Caco-2 (cell line): Measurements from ENCODE around the gene MTA1. TPM values are rescaled to one million over a fixed set of nuclear protein-coding genes. Genes with fewer than 3 reads are reported as not detected.

Source experiments
- BruUV-seq: library from RNA; stranded (reverse); fragments of 400-500 nt; replicated peaks from 2 replicates; lab custom pipeline; 2021; lab: Mats Ljungman, UMichigan
- CTCF ChIA-PET: fragments of 300-600 bp; sonication (Branson Sonifier 250); formaldehyde crosslinking; loops from one replicate; lab custom pipeline; 2022; ENCODE audit warnings: antibody characterized with exemption; lab: Charles Lee
- POLR2A ChIA-PET: fragments of 300-600 bp; sonication (Branson Sonifier 250); formaldehyde crosslinking; loops from one replicate; lab custom pipeline; 2022; ENCODE audit warnings: antibody characterized with exemption; lab: Charles Lee
- DNase-seq, 2 experiments: peaks; one replicate each; pipeline versions ENCODE4 v3.0.0 to v3.0.0-alpha.2; 2020 to 2022
- H3K27me3 ChIP-seq: replicated peaks from 2 replicates; pipeline ENCODE4 v1.6.0; 2011; ENCODE audit warnings: low read length; ENCODE audit not compliant: control insufficient read depth, insufficient read depth
- H3K36me3 ChIP-seq: 2 replicates; pipeline ENCODE4 v1.5.1; 2011; ENCODE audit warnings: low read length; ENCODE audit not compliant: control insufficient read depth, insufficient read depth
- H3K4me1 ChIP-seq: fragments of 250-450 bp; sonication (Bioruptor Pico); 2 replicates; pipeline ENCODE4 v1.5.1; 2020; ENCODE audit warnings: mild to moderate bottlenecking
- H3K4me3 ChIP-seq: 2 replicates; pipeline ENCODE4 v1.5.1; 2011; ENCODE audit warnings: low read depth, mild to moderate bottlenecking, control low read depth, low read length
- H3K9me3 ChIP-seq: fragments of 250-450 bp; sonication (Bioruptor Pico); 2 replicates; pipeline ENCODE4 v1.5.1; 2020; ENCODE audit warnings: mild to moderate bottlenecking, moderate library complexity
- H3K27ac Mint-ChIP-seq: one replicate; pipeline ENCODE4 v1.8.0; 2022; ENCODE audit warnings: mixed read lengths; ENCODE audit not compliant: unreplicated experiment
- H3K27me3 Mint-ChIP-seq: one replicate; pipeline ENCODE4 v1.8.0; 2022; ENCODE audit warnings: mixed read lengths; ENCODE audit not compliant: insufficient read depth, unreplicated experiment
- H3K36me3 Mint-ChIP-seq: one replicate; pipeline ENCODE4 v1.8.0; 2022; ENCODE audit warnings: mild to moderate bottlenecking, mixed read lengths; ENCODE audit not compliant: insufficient read depth, unreplicated experiment
- H3K4me1 Mint-ChIP-seq: one replicate; pipeline ENCODE4 v1.8.0; 2022; ENCODE audit warnings: low read depth, mixed read lengths; ENCODE audit not compliant: unreplicated experiment
- H3K4me3 Mint-ChIP-seq: one replicate; pipeline ENCODE4 v1.8.0; 2022; ENCODE audit warnings: mild to moderate bottlenecking, moderate library complexity, mixed read lengths; ENCODE audit not compliant: unreplicated experiment
- H3K9me3 Mint-ChIP-seq: one replicate; pipeline ENCODE4 v1.8.0; 2022; ENCODE audit warnings: mixed read lengths; ENCODE audit not compliant: unreplicated experiment
- CTCF ChIP-seq, 2 experiments: fragments of 200-600 bp in 1 of 2; IDR thresholded peaks; 1 replicate in 1 of 2; 2 replicates in 1 of 2; pipeline versions ENCODE4 v1.5.1 to v1.8.0; 2011 to 2022; ENCODE audit warnings: antibody characterized with exemption in 1 of 2, control low read depth in 1 of 2, inconsistent platforms in 1 of 2, low read depth in 1 of 2, low read length in 1 of 2, mild to moderate bottlenecking in 1 of 2, moderate library complexity in 1 of 2; ENCODE audit not compliant: insufficient read depth in 1 of 2, severe bottlenecking in 1 of 2, unreplicated experiment in 1 of 2
- intact Hi-C: fragments of 100-400 bp; cut with micrococcal nuclease; formaldehyde crosslinking; loops from one replicate; pipeline ENCODE4 v1.10.0; 2022; ENCODE audit not compliant: unreplicated experiment
- total RNA-seq: library from RNA; stranded (reverse); gene quantifications from 2 replicates; pipeline ENCODE4 v1.2.3, GENCODE V29; 2022

The MTA1 gene
- total RNA-seq, 1 experiment from 2014 or later, result 167 TPM

GRCh38 chr14:105493921-105494605 lies 74.4 kb downstream of the MTA1 start:
- intact Hi-C loops, result loop anchor here (5.0 kb wide), 1 partner anchor 33 kb away; the partner anchor contains the start of gene TMEM121
- Histone ChIP-seq H3K36me3 (no peaks in the 10 kb centered on the region; the same call in 1 of the 2 replicates), H3K9me3 (no peaks in the 10 kb centered on the region), H3K27me3 (no peaks in the 10 kb centered on the region), H3K4me3 (no peak overlapping the region), H3K4me1 (peaks cover 8% of the 10 kb centered on the region)
- Mint-ChIP-seq H3K27ac (no peak overlapping the region), H3K4me1 (no peaks in the 10 kb centered on the region), H3K36me3 (peaks cover 29% of the 10 kb centered on the region), H3K27me3 (no peaks in the 10 kb centered on the region), H3K9me3 (no peaks in the 10 kb centered on the region), H3K4me3 (no peak overlapping the region)
- DNase-seq, result no peak
- ChIA-PET CTCF (no interaction called here), POLR2A (no interaction called here)
- BruUV-seq, result no TSS peak
- TF ChIP-seq CTCF (IDR thresholded peaks at IDR 0.05; ENCODE audit: insufficient read depth in 1 of 2, low read depth in 1 of 2, low read length in 1 of 2, severe bottlenecking in 1 of 2, unreplicated experiment in 1 of 2), result no peak

GRCh38 chr14:105494606-105494929 lies 74.9 kb downstream of the MTA1 start:
- intact Hi-C loops, result loop anchor here (5.0 kb wide), 1 partner anchor 33 kb away; the partner anchor contains the start of gene TMEM121

More at GRCh38 chr14:105494606-105494929, 74.9 kb downstream of the MTA1 start:
- Mint-ChIP-seq H3K27ac (no peak overlapping the region), H3K27me3 (no peaks in the 10 kb centered on the region), H3K4me1 (no peaks in the 10 kb centered on the region), H3K9me3 (no peaks in the 10 kb centered on the region), H3K4me3 (no peak overlapping the region), H3K36me3 (peaks cover 30% of the 10 kb centered on the region)
- Histone ChIP-seq H3K4me1 (peaks cover 3% of the 10 kb centered on the region; the same call in 1 of the 2 replicates), H3K27me3 (no peaks in the 10 kb centered on the region), H3K4me3 (no peak overlapping the region), H3K9me3 (no peaks in the 10 kb centered on the region), H3K36me3 (no peaks in the 10 kb centered on the region; the same call in 1 of the 2 replicates)
- no peak for TF ChIP-seq CTCF (IDR thresholded peaks at IDR 0.05; ENCODE audit: insufficient read depth in 1 of 2, low read depth in 1 of 2, low read length in 1 of 2, severe bottlenecking in 1 of 2, unreplicated experiment in 1 of 2)
- ChIA-PET POLR2A (no interaction called here), CTCF (no interaction called here)
- no peak for DNase-seq
- no TSS peak for BruUV-seq
